Sigmoid colon (tissue), 4 donors: ENCODE results near the gene TMED4.

Source experiments
- CTCF ChIP-seq, 4 experiments: fragments of 450-650 bp in 3 of 4; fragments of 200-600 bp in 1 of 4; IDR thresholded peaks; one replicate each; pipeline ENCODE4 v1.5.1; 2016 to 2019; ENCODE audit warnings: antibody characterized with exemption in 4 of 4, mild to moderate bottlenecking in 3 of 4, moderate library complexity in 2 of 4
- POLR2AphosphoS5 ChIP-seq, 4 donors: sonication (generic); formaldehyde crosslinking; IDR thresholded peaks; one replicate each; pipeline ENCODE4 v1.6.1; 2017; ENCODE audit warnings: antibody characterized with exemption in 4 of 4

DNA sequence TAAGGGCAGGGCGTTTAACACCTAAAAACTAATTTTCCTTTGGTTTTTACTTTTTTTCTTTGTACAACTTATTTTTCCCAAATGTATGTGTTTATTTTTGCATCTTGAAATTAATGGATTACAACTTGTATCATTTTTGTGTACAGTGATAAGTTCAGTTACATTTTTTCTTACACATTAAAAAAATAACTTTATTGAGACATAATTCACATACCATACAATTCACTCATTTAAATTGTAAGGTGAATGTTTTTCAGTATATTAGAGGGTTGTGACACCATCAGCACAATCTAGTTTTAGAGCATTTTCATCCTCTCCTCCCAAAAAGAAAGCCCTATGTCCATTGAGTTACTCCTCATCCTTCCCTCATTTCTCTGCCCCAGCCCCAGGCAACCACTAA lies 36.0 kb upstream of the TMED4 start:
- TF ChIP-seq POLR2AphosphoS5 (IDR thresholded peaks at IDR 0.05) (no peak), CTCF (IDR thresholded peaks at IDR 0.05) (no peak)
